Stimulated activated effector memory CD8-positive, alpha-beta T cell treated with anti-CD3 and anti-CD28 coated beads, Interleukin-12 subunit alpha, Interleukin-12 subunit beta, amount 100 ng/mL, for 72 hours (primary cell): ENCODE data around the gene ZDHHC4.
"Not testable (repeated sequence)": the region's sequence is repeated elsewhere in the genome, so short reads cannot be mapped to it uniquely, and the experiment has no call there.

ENCODE experiments used
- ATAC-seq: fragments of 150-1000 bp; cut with Tn5 transposase; 2 replicates; pipeline ENCODE4 v1.10.0; 2021
- DNase-seq, 2 donors: peaks; one replicate each; pipeline ENCODE4 v3.0.0; 2021 to 2022; ENCODE audit warnings: low spot score in 2 of 2
- H3K27ac Mint-ChIP-seq: one replicate; pipeline ENCODE4 v1.8.0; 2022; ENCODE audit warnings: mild to moderate bottlenecking, mixed read lengths
- H3K36me3 Mint-ChIP-seq: one replicate; pipeline ENCODE4 v1.8.0; 2022; ENCODE audit warnings: mild to moderate bottlenecking, mixed read lengths
- H3K4me1 Mint-ChIP-seq: one replicate; pipeline ENCODE4 v1.8.0; 2022; ENCODE audit warnings: mixed read lengths
- H3K4me3 Mint-ChIP-seq: one replicate; pipeline ENCODE4 v1.8.0; 2022; ENCODE audit warnings: mild to moderate bottlenecking, mixed read lengths
- H3K9me3 Mint-ChIP-seq: one replicate; pipeline ENCODE4 v1.8.0; 2022; ENCODE audit warnings: mixed read lengths

The ZDHHC4 gene

DNA sequence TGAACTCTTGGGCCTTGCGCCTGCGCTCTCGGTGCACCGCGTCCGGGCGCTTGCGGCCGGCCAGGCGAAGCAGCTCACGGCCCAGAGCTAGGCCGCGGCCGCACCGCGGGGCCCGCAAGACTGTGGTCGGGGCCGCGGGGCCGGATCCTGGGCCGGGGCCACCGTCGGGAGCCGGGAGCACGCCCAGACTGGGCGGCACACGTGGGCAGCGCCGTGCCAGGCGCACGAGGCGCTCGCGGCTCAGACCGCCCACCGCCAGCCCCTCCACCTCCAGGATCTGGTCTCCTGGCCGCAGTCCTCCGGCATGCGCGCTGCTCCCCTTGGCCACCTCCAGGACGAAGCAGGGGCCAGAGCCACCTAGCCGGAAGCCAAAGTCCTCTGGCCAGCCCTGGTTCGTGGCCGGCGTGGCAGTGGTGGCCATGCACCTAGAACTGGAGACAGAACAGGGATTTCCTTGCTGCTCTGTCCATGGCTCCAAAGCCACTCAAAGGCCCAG, 26.2 kb upstream of the ZDHHC4 start, which contains the start of gene GRID2IP:
GRID2IP (minus strand) TSS at position 446 of the 496 bp plus-strand sequence; CDS start at position 421, 25 bp downstream.
- H3K4me3 Mint-ChIP-seq = no peak within 1 kb of the TSS
- no peak for ATAC-seq
- peaks cover 5% of the 10 kb centered on the region for H3K4me1 Mint-ChIP-seq
- no peak for DNase-seq
- H3K27ac Mint-ChIP-seq = no peak within 1 kb of the TSS
- no peaks in the 10 kb centered on the region for H3K9me3 Mint-ChIP-seq
- H3K36me3 Mint-ChIP-seq = no peaks in the 10 kb centered on the region

DNA sequence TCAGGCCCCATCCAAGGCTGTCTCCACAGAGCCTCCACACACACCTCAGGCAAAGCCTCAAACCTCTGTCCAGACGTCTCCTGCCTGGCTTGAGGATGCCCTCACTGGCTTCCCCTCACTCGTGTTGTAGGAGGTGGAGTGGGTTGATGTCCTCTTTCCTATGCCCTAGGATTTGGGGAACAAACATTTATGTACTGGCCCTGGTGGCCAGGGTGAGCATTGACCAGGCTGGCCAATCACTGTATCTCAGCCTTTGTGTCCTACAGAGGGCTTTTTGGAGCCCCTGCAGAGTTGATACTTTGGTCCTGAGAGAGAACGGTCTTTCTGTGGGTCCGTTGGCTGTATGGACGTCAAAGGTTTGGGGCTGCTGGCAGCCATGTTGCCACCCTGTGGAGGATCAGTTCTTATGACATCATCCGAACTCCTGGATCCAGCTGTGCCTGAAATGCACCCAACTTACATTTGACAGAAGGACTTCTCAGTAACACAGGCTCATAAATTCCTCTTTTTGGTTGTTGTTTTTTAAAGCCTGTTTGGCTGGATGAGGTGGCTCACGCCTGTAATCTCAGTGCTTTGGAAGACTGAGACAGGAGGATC, 23.7 kb upstream of the ZDHHC4 start:
- no peaks in the 10 kb centered on the region for H3K9me3 Mint-ChIP-seq
- H3K4me3 Mint-ChIP-seq = no peak overlapping the region
- peaks cover 5% of the 10 kb centered on the region for H3K4me1 Mint-ChIP-seq
- DNase-seq (no peak), ATAC-seq (peak; percentile 9)
- no peak overlapping the region for H3K27ac Mint-ChIP-seq
- no peaks in the 10 kb centered on the region for H3K36me3 Mint-ChIP-seq

GRCh38 chr7:6554848-6555247, 22.4 kb upstream of the ZDHHC4 start:
- DNase-seq (no peak), ATAC-seq (no peak)
- Mint-ChIP-seq H3K4me3 (peak overlapping the region; percentile 15), H3K9me3 (no peaks in the 10 kb centered on the region), H3K36me3 (no peaks in the 10 kb centered on the region), H3K27ac (peak overlapping the region; percentile 58), H3K4me1 (peaks cover 5% of the 10 kb centered on the region)

- no peak overlapping the region for H3K4me3 Mint-ChIP-seq
- ATAC-seq = no peak
- H3K9me3 Mint-ChIP-seq = no peaks in the 10 kb centered on the region
- peaks cover 5% of the 10 kb centered on the region for H3K4me1 Mint-ChIP-seq
- H3K36me3 Mint-ChIP-seq = no peaks in the 10 kb centered on the region
- DNase-seq = no peak
- H3K27ac Mint-ChIP-seq = no peak overlapping the region
Observed at GRCh38 chr7:6556196-6556595, 21.1 kb upstream of the ZDHHC4 start.

DNA sequence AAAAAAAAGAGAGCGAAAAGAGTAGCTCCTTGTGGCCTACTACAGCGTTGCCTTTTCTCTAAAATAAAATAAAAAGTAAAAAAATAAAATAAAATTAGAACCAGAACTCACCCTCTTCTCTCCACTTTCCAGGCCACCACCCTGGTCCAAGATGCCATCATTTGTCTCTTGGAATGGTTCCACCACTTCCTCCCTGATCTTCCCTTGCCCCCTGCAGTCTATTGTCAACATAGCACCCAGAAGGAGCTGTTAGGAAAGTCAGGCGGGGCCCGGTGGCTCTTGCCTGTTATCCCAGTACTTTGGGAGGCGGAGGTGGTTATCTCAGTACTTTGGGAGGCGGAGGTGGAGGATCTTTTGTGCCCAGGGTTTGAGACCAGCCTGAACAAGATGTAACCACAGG, 18.4 kb upstream of the ZDHHC4 start:
- Mint-ChIP-seq H3K36me3 (no peaks in the 10 kb centered on the region), H3K4me3 (no peak overlapping the region), H3K4me1 (peaks cover 5% of the 10 kb centered on the region), H3K9me3 (no peaks in the 10 kb centered on the region), H3K27ac (no peak overlapping the region)
- no peak for DNase-seq
- peak; percentile 56 for ATAC-seq

GRCh38 chr7:6559896-6560295, 17.4 kb upstream of the ZDHHC4 start:
- ATAC-seq (no peak), DNase-seq (no peak)
- H3K4me1 Mint-ChIP-seq = peaks cover 3% of the 10 kb centered on the region
- H3K4me3 Mint-ChIP-seq = no peak overlapping the region
- H3K27ac Mint-ChIP-seq = peak overlapping the region; percentile 46
- H3K36me3 Mint-ChIP-seq = no peaks in the 10 kb centered on the region
- H3K9me3 Mint-ChIP-seq = no peaks in the 10 kb centered on the region

- Mint-ChIP-seq H3K4me3 (no peak overlapping the region), H3K27ac (no peak overlapping the region), H3K9me3 (no peaks in the 10 kb centered on the region), H3K36me3 (no peaks in the 10 kb centered on the region), H3K4me1 (no peaks in the 10 kb centered on the region)
- DNase-seq (no peak), ATAC-seq (no peak)
Observed at GRCh38 chr7:6562106-6562505, 15.1 kb upstream of the ZDHHC4 start.

- no peak for DNase-seq
- Mint-ChIP-seq H3K9me3 (no peaks in the 10 kb centered on the region), H3K4me1 (no peaks in the 10 kb centered on the region), H3K4me3 (no peak overlapping the region), H3K36me3 (no peaks in the 10 kb centered on the region), H3K27ac (no peak overlapping the region)
- no peak for ATAC-seq
Observed at GRCh38 chr7:6563936-6564770, 13.1 kb upstream of the ZDHHC4 start.

GRCh38 chr7:6565655-6566054, 11.6 kb upstream of the ZDHHC4 start:
- H3K27ac Mint-ChIP-seq = peak overlapping the region; percentile 54

DNA sequence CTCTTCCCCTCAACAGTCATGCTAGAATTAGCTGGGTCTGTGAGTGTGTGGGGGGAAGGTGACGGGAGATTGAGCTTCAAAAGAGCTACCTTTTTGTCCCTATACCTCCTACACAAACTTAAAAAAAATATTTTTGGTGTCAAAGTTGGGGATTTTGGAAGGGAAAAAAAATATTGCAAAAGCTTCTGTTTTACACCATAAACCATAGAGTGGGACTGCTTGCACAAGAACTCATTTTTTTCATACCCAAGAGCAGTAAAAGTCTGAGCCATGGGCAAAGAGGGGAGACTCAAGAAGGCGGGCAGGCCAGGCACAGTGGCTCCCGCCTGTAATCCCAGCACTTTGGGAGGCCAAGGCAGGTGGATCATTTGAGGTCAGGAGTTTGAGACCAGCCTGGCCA, 9.4 kb upstream of the ZDHHC4 start:
- no peak for ATAC-seq
- H3K9me3 Mint-ChIP-seq = no peaks in the 10 kb centered on the region
- DNase-seq = no peak
- H3K4me3 Mint-ChIP-seq = no peak overlapping the region
- no peaks in the 10 kb centered on the region for H3K36me3 Mint-ChIP-seq
- no peaks in the 10 kb centered on the region for H3K4me1 Mint-ChIP-seq
- no peak overlapping the region for H3K27ac Mint-ChIP-seq

More at GRCh38 chr7:6565655-6566054, 11.6 kb upstream of the ZDHHC4 start:
- DNase-seq (no peak), ATAC-seq (no peak)
- H3K4me1 Mint-ChIP-seq = no peaks in the 10 kb centered on the region
- no peaks in the 10 kb centered on the region for H3K36me3 Mint-ChIP-seq
- H3K4me3 Mint-ChIP-seq = no peak overlapping the region
- no peaks in the 10 kb centered on the region for H3K9me3 Mint-ChIP-seq

- ATAC-seq = peak; percentile 93
- H3K9me3 Mint-ChIP-seq = no peaks in the 10 kb centered on the region
Observed at GRCh38 chr7:6571160-6571779, 6.0 kb upstream of the ZDHHC4 start.

DNA sequence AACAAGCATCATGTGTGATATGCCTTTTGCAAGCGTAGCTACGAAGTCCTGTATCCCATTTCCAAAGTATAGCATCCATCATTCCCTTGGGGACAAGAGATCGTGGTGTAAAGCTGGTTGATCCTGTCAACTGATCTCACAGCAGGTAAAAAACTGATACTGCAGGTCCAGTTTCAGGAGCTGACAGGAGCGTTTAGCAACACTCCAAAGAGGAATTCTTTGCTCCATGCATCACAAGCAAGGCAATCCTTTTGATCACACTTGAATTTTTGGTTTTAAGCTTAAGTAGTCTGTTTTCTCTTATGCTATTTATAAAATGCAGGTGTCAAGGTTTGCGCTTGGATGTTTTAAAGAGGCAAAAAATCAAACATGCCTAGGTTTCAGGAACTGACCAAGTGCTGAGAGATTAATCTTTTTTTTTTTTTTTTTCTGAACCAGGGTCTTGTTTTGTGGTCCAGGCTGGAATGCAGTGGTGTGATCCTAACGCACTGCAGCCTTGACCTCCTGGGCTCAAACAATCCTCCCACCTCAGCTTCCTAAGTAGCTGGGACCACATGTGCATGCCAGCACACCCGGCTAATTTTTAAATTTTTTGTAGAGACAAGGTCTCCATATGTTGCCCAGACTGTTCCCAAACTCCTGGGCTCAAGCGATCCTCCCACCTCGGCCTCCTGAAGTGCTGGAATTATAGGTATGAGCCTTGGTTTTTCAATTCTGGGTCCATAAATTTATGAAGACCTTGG, 1.8 kb upstream of the ZDHHC4 start:
- Mint-ChIP-seq H3K4me3 (no peak overlapping the region), H3K4me1 (peaks cover 14% of the 10 kb centered on the region), H3K36me3 (peaks cover 13% of the 10 kb centered on the region), H3K9me3 (no peaks in the 10 kb centered on the region), H3K27ac (no peak overlapping the region)
- no peak for ATAC-seq
- DNase-seq = no peak

More at GRCh38 chr7:6571160-6571779, 6.0 kb upstream of the ZDHHC4 start:
- Mint-ChIP-seq H3K4me3 (no peak overlapping the region), H3K36me3 (no peaks in the 10 kb centered on the region), H3K27ac (no peak overlapping the region), H3K4me1 (no peaks in the 10 kb centered on the region)
- no peak for DNase-seq

- peaks cover 19% of the 10 kb centered on the region for H3K4me1 Mint-ChIP-seq
- no peaks in the 10 kb centered on the region for H3K9me3 Mint-ChIP-seq
- DNase-seq (no peak), ATAC-seq (no peak)
- peak overlapping the region; percentile 82 for H3K4me3 Mint-ChIP-seq
- H3K27ac Mint-ChIP-seq = no peak overlapping the region
- peaks cover 21% of the 10 kb centered on the region for H3K36me3 Mint-ChIP-seq
Observed at GRCh38 chr7:6576024-6576866, 1.0 kb upstream of the ZDHHC4 start.

DNA sequence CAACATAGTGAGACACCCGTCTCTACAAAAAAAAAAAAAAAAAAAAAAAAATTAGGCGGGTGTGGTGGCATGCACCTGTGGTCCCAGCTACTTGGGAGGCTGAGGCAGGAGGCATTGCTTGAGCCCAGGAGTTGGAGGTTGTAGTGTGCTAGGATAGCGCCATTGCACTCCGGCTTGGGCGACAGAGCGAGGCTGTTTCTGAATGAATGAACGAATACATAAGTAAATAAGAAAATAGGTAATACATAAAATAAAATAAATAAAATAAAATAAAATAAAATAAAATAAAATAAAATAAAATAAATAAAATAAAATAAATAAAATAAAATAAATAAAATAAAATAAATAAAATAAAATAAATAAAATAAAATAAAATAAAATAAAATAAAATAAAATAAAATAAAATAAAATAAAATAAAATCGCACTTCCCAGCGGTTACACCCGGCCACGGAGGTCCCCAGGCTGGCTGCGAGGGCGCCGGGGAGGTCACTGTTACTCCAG, 336 bp upstream of the ZDHHC4 start:
- H3K27ac Mint-ChIP-seq, ATAC-seq: not testable (repeated sequence)

More for the DNA sequence above, 336 bp upstream of the ZDHHC4 start:
- not testable (repeated sequence) for H3K9me3 Mint-ChIP-seq, DNase-seq
- H3K4me1 Mint-ChIP-seq = peaks cover 23% of the 10 kb centered on the region
- peaks cover 28% of the 10 kb centered on the region for H3K36me3 Mint-ChIP-seq
- peak overlapping the region; percentile 82 for H3K4me3 Mint-ChIP-seq
